Liver (tissue), 9 donors: ENCODE results near the gene PNMA8B. TPM values are rescaled to one million over a fixed set of nuclear protein-coding genes. Genes with fewer than 3 reads are reported as not detected.

Experiments used
- DNase-seq: peaks from one replicate; pipeline ENCODE4 v3.0.0-alpha.2; 2017; ENCODE audit warnings: low spot score
- H3K27ac ChIP-seq, 2 donors: one replicate each; pipeline ENCODE4 v1.7.0; 2013; ENCODE audit warnings: inconsistent platforms in 2 of 2, low read length in 2 of 2, control low read depth in 1 of 2, low read depth in 1 of 2, mild to moderate bottlenecking in 1 of 2
- H3K27me3 ChIP-seq, 4 donors: one replicate each; pipeline versions ENCODE4 v1.6.1 to v1.7.0; 2013; ENCODE audit warnings: low read length in 3 of 4, inconsistent platforms in 1 of 4, mild to moderate bottlenecking in 1 of 4, moderate library complexity in 1 of 4; ENCODE audit not compliant: control insufficient read depth in 4 of 4, insufficient read depth in 4 of 4
- H3K36me3 ChIP-seq, 4 donors: one replicate each; pipeline versions ENCODE4 v1.6.1 to v1.7.0; 2013; ENCODE audit warnings: low read length in 3 of 4, mild to moderate bottlenecking in 3 of 4, low read depth in 1 of 4, moderate library complexity in 1 of 4; ENCODE audit not compliant: control insufficient read depth in 4 of 4, insufficient read depth in 3 of 4
- H3K4me1 ChIP-seq, 4 donors: one replicate each; pipeline versions ENCODE4 v1.6.1 to v1.7.0; 2013; ENCODE audit warnings: low read length in 3 of 4, mild to moderate bottlenecking in 3 of 4, moderate library complexity in 1 of 4; ENCODE audit not compliant: control insufficient read depth in 4 of 4, insufficient read depth in 4 of 4
- H3K4me3 ChIP-seq, 3 donors: one replicate each; pipeline versions ENCODE4 v1.6.1 to v1.7.0; 2013; ENCODE audit warnings: low read length in 3 of 3, control low read depth in 1 of 3, low read depth in 1 of 3, mild to moderate bottlenecking in 1 of 3
- H3K9ac ChIP-seq, 2 donors: one replicate each; pipeline ENCODE4 v1.7.0; 2013; ENCODE audit warnings: low read length in 2 of 2, mild to moderate bottlenecking in 2 of 2, moderate library complexity in 2 of 2, control low read depth in 1 of 2, low read depth in 1 of 2
- H3K9me3 ChIP-seq, 4 donors: one replicate each; pipeline versions ENCODE4 v1.6.1 to v1.7.0; 2013; ENCODE audit warnings: low read length in 3 of 4; ENCODE audit not compliant: control insufficient read depth in 4 of 4
- EGR1 ChIP-seq, 2 donors: IDR thresholded peaks; 2 replicates each; pipeline ENCODE4 v1.6.1; 2016 to 2018; ENCODE audit warnings: antibody characterized with exemption in 2 of 2, low read depth in 2 of 2
- GABPA ChIP-seq, 2 donors: IDR thresholded peaks in 1 of 2; conservative IDR thresholded peaks in 1 of 2; 2 replicates each; pipeline ENCODE4 v1.6.1; 2016; ENCODE audit warnings: antibody characterized with exemption in 2 of 2, mild to moderate bottlenecking in 1 of 2, moderate library complexity in 1 of 2
- HNF4G ChIP-seq: IDR thresholded peaks from 2 replicates; pipeline ENCODE4 v1.6.1; 2016; ENCODE audit warnings: antibody characterized with exemption
- JUND ChIP-seq, 2 donors: IDR thresholded peaks; 2 replicates each; pipeline ENCODE4 v1.6.1; 2016; ENCODE audit warnings: antibody characterized with exemption in 2 of 2
- NR2F2 ChIP-seq: IDR thresholded peaks from 2 replicates; pipeline ENCODE4 v1.6.1; 2016; ENCODE audit warnings: antibody characterized with exemption
- RAD21 ChIP-seq, 2 donors: IDR thresholded peaks; 2 replicates each; pipeline ENCODE4 v1.6.1; 2016; ENCODE audit warnings: antibody characterized with exemption in 2 of 2, mild to moderate bottlenecking in 2 of 2
- RXRA ChIP-seq, 2 donors: IDR thresholded peaks; 2 replicates each; pipeline ENCODE4 v1.6.1; 2017 to 2018; ENCODE audit warnings: antibody characterized with exemption in 2 of 2, mild to moderate bottlenecking in 1 of 2
- SP1 ChIP-seq: IDR thresholded peaks from 2 replicates; pipeline ENCODE4 v1.6.1; 2018; ENCODE audit warnings: antibody characterized with exemption, mild to moderate bottlenecking
- TAF1 ChIP-seq: conservative IDR thresholded peaks from 2 replicates; pipeline ENCODE4 v1.6.1; 2016; ENCODE audit warnings: antibody characterized with exemption, mild to moderate bottlenecking
- YY1 ChIP-seq: IDR thresholded peaks from 2 replicates; pipeline ENCODE4 v1.6.1; 2016; ENCODE audit warnings: antibody characterized with exemption, mild to moderate bottlenecking
- WGBS: extraction: QIAGEN DNeasy Blood & Tissue Kit; methylation state at CpG from one replicate; pipeline ENCODE4 v1.1.7; 2013; 5-methylcytosine and 5-hydroxymethylcytosine counted together
- polyA plus RNA-seq, 2 donors: library from polyadenylated mRNA; stranded (reverse) in 1 of 2; unstranded in 1 of 2; fragments of 200-250 nt in 1 of 2; fragments of >200 nt in 1 of 2; fragmentation: Nextera tagmentation in 1 of 2; extraction: Ambion mirVana in 1 of 2; gene quantifications; one replicate each; pipeline versions ENCODE4 v1.2.1 to v1.2.3, GENCODE V29; 2013 to 2015
- total RNA-seq, 2 donors: library from RNA; depleted of rRNA; stranded (reverse); fragments of >200 nt; gene quantifications; one replicate each; pipeline ENCODE4 v1.2.3, GENCODE V29; 2014
- TF ChIP-seq, protein P1 (sequence below): IDR thresholded peaks from 2 replicates; pipeline ENCODE4 v1.6.1; 2016; ENCODE audit warnings: antibody characterized with exemption, mild to moderate bottlenecking
- TF ChIP-seq, protein P2 (sequence below): IDR thresholded peaks from 2 replicates; pipeline ENCODE4 v1.6.1; 2016; ENCODE audit warnings: antibody characterized with exemption
- TF ChIP-seq, protein P3 (sequence below): IDR thresholded peaks from 2 replicates; pipeline ENCODE4 v1.6.1; 2016; ENCODE audit warnings: antibody characterized with exemption
- TF ChIP-seq, protein P4 (sequence below): fragments of 150-350 bp; IDR thresholded peaks from 2 replicates; pipeline ENCODE4 v1.5.1; 2017; ENCODE audit warnings: improper control_type of control experiment, low read depth, low read length; ENCODE audit not compliant: missing input control
- TF ChIP-seq, protein P5 (sequence below): IDR thresholded peaks from 2 replicates; pipeline ENCODE4 v1.6.1; 2016; ENCODE audit warnings: antibody characterized with exemption
- donor health status: healthy.
- donor health status: healthy.
- donor health status: healthy.
- donor health status: healthy.
- donor health status: healthy.

The PNMA8B gene
- total and polyA plus RNA-seq, 4 donors = 0.15 to 0.59 (median 0.39) TPM

DNA sequence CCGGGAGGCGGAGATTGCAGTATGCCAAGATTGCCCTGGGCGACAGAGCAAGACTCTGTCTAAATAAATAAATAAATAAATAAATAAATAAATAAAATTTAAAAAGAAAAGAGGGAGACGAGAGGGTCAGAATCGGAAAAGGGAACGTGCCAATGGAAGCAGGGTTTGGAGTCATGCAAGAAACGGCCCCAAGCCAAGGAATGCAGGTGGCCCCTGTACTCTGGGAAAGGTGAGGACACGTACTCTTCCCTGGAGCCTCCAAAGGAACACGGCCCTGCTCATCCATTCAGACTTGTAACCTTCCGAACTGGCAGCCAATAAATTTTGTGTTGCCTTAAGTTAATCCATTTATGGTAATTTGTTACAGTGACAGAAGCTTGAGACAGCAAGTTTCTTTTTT, 47.1 kb downstream of the PNMA8B start:
- WGBS = 93% methylated on average over 10 of the region's 10 CpGs

DNA sequence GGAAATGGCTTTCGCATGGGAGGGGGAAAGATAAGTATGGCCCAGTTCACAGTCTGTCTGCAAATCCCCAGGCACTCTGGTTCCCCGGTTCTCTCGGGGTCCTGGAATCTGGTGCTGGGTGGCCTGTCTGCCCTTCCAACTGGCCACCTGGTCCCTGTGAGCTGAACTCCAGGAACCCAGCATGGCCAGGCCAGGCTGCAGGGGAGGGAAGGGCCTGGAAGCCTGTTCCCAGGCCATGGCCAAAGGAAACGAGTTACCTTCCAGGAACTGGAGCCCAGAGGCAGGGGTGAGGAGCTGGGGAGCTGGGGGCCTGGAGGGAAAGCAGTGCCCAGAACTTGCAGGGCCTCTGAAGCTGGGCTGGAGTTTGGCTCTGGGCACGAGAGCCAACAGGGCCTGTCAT, 47.8 kb downstream of the PNMA8B start:
- Histone ChIP-seq H3K27ac (no peak overlapping the region), H3K9me3 (no peaks in the 10 kb centered on the region), H3K27me3 (no peaks in the 10 kb centered on the region), H3K4me3 (no peak overlapping the region), H3K36me3 (no peaks in the 10 kb centered on the region), H3K4me1 (no peaks in the 10 kb centered on the region), H3K9ac (no peak overlapping the region)
- no peak for DNase-seq
- 69% methylated on average over 5 of the region's 5 CpGs for WGBS
- no peak for TF ChIP-seq NR2F2
- no peak for TF ChIP-seq RXRA (IDR thresholded peaks at IDR 0.05)
- TF ChIP-seq, protein P1, sequence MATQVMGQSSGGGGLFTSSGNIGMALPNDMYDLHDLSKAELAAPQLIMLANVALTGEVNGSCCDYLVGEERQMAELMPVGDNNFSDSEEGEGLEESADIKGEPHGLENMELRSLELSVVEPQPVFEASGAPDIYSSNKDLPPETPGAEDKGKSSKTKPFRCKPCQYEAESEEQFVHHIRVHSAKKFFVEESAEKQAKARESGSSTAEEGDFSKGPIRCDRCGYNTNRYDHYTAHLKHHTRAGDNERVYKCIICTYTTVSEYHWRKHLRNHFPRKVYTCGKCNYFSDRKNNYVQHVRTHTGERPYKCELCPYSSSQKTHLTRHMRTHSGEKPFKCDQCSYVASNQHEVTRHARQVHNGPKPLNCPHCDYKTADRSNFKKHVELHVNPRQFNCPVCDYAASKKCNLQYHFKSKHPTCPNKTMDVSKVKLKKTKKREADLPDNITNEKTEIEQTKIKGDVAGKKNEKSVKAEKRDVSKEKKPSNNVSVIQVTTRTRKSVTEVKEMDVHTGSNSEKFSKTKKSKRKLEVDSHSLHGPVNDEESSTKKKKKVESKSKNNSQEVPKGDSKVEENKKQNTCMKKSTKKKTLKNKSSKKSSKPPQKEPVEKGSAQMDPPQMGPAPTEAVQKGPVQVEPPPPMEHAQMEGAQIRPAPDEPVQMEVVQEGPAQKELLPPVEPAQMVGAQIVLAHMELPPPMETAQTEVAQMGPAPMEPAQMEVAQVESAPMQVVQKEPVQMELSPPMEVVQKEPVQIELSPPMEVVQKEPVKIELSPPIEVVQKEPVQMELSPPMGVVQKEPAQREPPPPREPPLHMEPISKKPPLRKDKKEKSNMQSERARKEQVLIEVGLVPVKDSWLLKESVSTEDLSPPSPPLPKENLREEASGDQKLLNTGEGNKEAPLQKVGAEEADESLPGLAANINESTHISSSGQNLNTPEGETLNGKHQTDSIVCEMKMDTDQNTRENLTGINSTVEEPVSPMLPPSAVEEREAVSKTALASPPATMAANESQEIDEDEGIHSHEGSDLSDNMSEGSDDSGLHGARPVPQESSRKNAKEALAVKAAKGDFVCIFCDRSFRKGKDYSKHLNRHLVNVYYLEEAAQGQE = no peak
- TF ChIP-seq GABPA (IDR thresholded peaks at IDR 0.05 in 1 of 2, conservative IDR thresholded peaks at IDR 0.05 in 1 of 2) = no peak
- TF ChIP-seq, protein P2, sequence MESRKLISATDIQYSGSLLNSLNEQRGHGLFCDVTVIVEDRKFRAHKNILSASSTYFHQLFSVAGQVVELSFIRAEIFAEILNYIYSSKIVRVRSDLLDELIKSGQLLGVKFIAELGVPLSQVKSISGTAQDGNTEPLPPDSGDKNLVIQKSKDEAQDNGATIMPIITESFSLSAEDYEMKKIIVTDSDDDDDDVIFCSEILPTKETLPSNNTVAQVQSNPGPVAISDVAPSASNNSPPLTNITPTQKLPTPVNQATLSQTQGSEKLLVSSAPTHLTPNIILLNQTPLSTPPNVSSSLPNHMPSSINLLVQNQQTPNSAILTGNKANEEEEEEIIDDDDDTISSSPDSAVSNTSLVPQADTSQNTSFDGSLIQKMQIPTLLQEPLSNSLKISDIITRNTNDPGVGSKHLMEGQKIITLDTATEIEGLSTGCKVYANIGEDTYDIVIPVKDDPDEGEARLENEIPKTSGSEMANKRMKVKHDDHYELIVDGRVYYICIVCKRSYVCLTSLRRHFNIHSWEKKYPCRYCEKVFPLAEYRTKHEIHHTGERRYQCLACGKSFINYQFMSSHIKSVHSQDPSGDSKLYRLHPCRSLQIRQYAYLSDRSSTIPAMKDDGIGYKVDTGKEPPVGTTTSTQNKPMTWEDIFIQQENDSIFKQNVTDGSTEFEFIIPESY = no peak
- no peak for TF ChIP-seq YY1
- TF ChIP-seq, protein P3, sequence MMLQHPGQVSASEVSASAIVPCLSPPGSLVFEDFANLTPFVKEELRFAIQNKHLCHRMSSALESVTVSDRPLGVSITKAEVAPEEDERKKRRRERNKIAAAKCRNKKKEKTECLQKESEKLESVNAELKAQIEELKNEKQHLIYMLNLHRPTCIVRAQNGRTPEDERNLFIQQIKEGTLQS = no peak
- TF ChIP-seq, protein P4, sequence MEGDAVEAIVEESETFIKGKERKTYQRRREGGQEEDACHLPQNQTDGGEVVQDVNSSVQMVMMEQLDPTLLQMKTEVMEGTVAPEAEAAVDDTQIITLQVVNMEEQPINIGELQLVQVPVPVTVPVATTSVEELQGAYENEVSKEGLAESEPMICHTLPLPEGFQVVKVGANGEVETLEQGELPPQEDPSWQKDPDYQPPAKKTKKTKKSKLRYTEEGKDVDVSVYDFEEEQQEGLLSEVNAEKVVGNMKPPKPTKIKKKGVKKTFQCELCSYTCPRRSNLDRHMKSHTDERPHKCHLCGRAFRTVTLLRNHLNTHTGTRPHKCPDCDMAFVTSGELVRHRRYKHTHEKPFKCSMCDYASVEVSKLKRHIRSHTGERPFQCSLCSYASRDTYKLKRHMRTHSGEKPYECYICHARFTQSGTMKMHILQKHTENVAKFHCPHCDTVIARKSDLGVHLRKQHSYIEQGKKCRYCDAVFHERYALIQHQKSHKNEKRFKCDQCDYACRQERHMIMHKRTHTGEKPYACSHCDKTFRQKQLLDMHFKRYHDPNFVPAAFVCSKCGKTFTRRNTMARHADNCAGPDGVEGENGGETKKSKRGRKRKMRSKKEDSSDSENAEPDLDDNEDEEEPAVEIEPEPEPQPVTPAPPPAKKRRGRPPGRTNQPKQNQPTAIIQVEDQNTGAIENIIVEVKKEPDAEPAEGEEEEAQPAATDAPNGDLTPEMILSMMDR = no peak
- TF ChIP-seq RAD21 (IDR thresholded peaks at IDR 0.05) = no peak
- no peak for TF ChIP-seq JUND (IDR thresholded peaks at IDR 0.05)
- TF ChIP-seq EGR1 (IDR thresholded peaks at IDR 0.05; ENCODE audit: low read depth in 2 of 2) = no peak
- TF ChIP-seq, protein P5, sequence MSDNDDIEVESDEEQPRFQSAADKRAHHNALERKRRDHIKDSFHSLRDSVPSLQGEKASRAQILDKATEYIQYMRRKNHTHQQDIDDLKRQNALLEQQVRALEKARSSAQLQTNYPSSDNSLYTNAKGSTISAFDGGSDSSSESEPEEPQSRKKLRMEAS = no peak

More for the DNA sequence above, 47.1 kb downstream of the PNMA8B start:
- no peaks in the 10 kb centered on the region for H3K4me1 ChIP-seq
- H3K4me3 ChIP-seq = no peak overlapping the region
- no peak overlapping the region for H3K27ac ChIP-seq
- no peak overlapping the region for H3K9ac ChIP-seq
- no peaks in the 10 kb centered on the region for H3K27me3 ChIP-seq
- DNase-seq = no peak
- H3K36me3 ChIP-seq = no peaks in the 10 kb centered on the region
- H3K9me3 ChIP-seq = no peaks in the 10 kb centered on the region
- TF ChIP-seq, protein P1 = no peak
- TF ChIP-seq, protein P4 = no peak
- no peak for TF ChIP-seq GABPA (IDR thresholded peaks at IDR 0.05 in 1 of 2, conservative IDR thresholded peaks at IDR 0.05 in 1 of 2)
- TF ChIP-seq SP1 = no peak
- no peak for TF ChIP-seq YY1
- no peak for TF ChIP-seq HNF4G
- TF ChIP-seq JUND (IDR thresholded peaks at IDR 0.05) = no peak
- no peak for TF ChIP-seq TAF1
